ENCODE measurements around the gene VAMP3.

DNA sequence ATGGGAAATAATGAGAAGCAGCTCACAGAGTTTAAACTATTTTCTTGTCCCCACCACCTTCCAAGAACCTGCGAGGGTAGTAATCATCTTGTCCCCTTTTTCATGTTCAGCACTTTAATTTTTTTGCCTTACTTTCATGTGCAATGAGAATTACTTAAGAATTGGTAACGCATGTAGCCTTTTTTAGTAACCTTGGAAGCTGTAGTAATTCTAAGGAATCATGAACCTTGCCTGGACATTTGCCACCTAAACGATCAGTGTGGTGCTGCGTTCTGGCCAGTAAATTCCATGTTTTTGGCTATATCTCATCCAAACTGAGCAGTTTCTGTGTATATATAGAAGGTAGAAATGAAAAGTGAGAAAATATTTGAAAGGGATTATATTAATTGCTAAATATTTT is 3.9 kb upstream of the VAMP3 start:
- no peak for TF ChIP-seq POLR2A (IDR thresholded peaks at IDR 0.05)
- TF ChIP-seq, protein P1, sequence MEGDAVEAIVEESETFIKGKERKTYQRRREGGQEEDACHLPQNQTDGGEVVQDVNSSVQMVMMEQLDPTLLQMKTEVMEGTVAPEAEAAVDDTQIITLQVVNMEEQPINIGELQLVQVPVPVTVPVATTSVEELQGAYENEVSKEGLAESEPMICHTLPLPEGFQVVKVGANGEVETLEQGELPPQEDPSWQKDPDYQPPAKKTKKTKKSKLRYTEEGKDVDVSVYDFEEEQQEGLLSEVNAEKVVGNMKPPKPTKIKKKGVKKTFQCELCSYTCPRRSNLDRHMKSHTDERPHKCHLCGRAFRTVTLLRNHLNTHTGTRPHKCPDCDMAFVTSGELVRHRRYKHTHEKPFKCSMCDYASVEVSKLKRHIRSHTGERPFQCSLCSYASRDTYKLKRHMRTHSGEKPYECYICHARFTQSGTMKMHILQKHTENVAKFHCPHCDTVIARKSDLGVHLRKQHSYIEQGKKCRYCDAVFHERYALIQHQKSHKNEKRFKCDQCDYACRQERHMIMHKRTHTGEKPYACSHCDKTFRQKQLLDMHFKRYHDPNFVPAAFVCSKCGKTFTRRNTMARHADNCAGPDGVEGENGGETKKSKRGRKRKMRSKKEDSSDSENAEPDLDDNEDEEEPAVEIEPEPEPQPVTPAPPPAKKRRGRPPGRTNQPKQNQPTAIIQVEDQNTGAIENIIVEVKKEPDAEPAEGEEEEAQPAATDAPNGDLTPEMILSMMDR (IDR thresholded peaks at IDR 0.05), result no peak
